ENCODE data around the gene SPAG5.

DNA sequence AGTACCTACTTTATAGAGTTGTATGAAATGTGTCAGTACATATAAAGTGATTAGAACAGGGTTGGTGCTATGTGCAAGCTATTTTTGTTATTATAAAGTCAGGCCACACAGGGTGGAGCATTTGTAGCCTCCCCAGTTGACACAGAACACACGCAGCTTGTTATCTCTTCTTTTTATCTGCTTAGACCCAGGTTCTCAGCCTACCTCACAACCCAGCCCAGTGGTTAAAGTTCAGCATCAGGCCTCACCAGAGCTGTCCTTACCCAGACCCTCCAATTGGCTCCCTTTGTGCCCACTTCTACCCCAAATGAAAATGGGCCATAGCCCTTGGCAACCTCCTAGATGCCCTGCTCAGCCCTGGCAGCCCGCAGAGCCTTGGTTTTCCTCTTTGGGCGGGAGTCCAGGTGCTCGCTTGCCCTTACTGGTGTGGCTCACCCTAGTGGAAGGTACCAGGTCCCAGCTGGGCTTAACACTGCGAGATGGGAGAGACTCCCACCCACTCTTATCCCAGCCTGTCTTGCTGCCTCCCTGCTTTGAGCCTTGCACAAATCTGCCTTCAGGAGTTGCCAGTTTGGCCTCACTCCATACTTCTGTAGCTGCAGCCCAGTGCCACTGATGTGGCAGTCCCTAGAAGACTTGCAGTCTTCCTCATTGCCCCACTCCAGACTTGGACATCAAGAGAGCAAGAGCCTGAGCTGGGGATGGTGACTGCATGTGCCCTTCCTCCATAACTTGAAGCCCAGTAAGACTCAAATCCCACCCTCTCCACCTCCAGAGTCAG, 26.4 kb downstream of the SPAG5 start:
- TF ChIP-seq, protein P1, sequence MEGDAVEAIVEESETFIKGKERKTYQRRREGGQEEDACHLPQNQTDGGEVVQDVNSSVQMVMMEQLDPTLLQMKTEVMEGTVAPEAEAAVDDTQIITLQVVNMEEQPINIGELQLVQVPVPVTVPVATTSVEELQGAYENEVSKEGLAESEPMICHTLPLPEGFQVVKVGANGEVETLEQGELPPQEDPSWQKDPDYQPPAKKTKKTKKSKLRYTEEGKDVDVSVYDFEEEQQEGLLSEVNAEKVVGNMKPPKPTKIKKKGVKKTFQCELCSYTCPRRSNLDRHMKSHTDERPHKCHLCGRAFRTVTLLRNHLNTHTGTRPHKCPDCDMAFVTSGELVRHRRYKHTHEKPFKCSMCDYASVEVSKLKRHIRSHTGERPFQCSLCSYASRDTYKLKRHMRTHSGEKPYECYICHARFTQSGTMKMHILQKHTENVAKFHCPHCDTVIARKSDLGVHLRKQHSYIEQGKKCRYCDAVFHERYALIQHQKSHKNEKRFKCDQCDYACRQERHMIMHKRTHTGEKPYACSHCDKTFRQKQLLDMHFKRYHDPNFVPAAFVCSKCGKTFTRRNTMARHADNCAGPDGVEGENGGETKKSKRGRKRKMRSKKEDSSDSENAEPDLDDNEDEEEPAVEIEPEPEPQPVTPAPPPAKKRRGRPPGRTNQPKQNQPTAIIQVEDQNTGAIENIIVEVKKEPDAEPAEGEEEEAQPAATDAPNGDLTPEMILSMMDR (IDR thresholded peaks at IDR 0.05) = no peak
- TF ChIP-seq EZH2 (IDR thresholded peaks at IDR 0.05) (no peak), EZH2phosphoT487 (IDR thresholded peaks at IDR 0.05) (no peak)
